ENCODE data around the gene PHF13.

PHF13 gene

DNA sequence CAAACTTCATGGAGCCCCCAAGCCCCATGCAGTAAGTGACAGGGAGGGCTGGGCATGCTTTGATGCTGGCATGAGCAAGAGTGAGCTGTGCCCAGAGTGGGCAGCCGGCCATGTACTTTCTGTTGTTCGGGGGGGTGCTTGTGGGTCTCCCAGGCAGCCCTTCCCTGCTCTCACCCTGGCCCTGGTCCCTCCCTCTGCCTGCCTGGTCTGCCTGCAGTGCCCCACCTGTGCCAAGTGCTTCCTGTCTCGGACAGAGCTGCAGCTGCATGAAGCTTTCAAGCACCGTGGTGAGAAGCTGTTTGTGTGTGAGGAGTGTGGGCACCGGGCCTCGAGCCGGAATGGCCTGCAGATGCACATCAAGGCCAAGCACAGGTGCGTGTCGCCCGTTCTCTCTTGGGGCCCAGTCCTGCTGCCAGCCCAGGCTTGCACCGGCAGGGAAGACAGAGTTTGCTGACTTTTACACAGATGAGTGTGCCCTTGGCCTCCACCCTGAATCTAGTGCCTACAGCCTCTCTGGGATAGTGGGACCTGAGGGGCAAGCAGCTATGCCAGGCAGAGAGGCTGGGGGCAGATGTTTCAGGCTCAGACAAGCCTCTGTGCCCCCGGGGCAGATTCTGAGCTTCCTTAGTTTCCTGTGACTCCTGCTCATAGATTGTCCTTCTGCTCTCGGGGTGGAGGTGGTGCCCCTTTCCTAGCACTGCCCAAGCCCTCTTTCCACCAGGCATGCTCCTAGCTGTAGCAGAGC lies 26.1 kb upstream of the PHF13 start:
- whole genome bisulfite sequencing, 2 experiments = 94 to 96% methylated on average over 13 of the region's 13 CpGs
- Histone ChIP-seq H3K4me1 (ENCODE audit: control insufficient read depth, insufficient read depth, low read length) (no peaks in the 10 kb centered on the region), H3K36me3 (ENCODE audit: control insufficient read depth, insufficient read depth, low read length) (peaks cover 18% of the 10 kb centered on the region), H3K27me3 (ENCODE audit: control insufficient read depth, insufficient read depth, low read length, poor library complexity, severe bottlenecking) (no peaks in the 10 kb centered on the region), H3K4me3 (ENCODE audit: insufficient read depth, low read depth, low read length) (no peak overlapping the region), H3K27ac (ENCODE audit: insufficient read depth, low read depth, low read length, poor library complexity, severe bottlenecking) (no peak overlapping the region), H3K9me3 (ENCODE audit: control insufficient read depth, low read length) (no peaks in the 10 kb centered on the region)

DNA sequence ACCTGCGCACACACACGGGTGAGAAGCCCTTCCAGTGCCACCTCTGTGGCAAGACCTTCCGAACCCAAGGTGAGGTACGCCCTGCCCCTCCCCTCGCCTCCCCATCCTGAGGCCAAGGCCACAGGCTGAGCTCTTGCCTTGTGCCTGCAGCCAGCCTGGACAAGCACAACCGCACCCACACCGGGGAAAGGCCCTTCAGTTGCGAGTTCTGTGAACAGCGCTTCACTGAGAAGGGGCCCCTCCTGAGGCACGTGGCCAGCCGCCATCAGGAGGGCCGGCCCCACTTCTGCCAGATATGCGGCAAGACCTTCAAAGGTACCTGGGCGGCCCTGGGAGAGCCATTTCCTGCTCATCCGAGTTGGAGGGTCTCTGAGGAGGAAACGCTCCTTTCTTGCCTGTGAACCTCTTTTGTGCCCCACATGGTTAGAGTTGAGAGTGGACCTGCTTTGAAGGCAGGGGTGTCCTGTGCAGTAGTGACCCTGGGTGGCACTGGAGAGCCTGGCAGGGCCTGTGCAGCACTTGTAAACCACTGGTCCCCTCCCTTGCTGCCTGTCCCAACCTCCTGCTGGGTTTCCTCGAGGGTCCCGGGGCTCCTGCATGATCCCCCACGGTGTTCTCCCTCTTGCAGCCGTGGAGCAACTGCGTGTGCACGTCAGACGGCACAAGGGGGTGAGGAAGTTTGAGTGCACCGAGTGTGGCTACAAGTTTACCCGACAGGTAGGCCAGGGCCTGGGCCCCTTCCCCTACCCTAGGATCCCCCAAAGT lies 25.2 kb upstream of the PHF13 start:
- Histone ChIP-seq H3K27ac (ENCODE audit: insufficient read depth, low read depth, low read length, poor library complexity, severe bottlenecking) (no peak overlapping the region), H3K4me3 (ENCODE audit: insufficient read depth, low read depth, low read length) (no peak overlapping the region), H3K4me1 (ENCODE audit: control insufficient read depth, insufficient read depth, low read length) (no peaks in the 10 kb centered on the region), H3K27me3 (ENCODE audit: control insufficient read depth, insufficient read depth, low read length, poor library complexity, severe bottlenecking) (no peaks in the 10 kb centered on the region), H3K9me3 (ENCODE audit: control insufficient read depth, low read length) (no peaks in the 10 kb centered on the region), H3K36me3 (ENCODE audit: control insufficient read depth, insufficient read depth, low read length) (peaks cover 18% of the 10 kb centered on the region)
- 93 to 95% methylated on average over 25 of the region's 25 CpGs for WGBS, 2 experiments

DNA sequence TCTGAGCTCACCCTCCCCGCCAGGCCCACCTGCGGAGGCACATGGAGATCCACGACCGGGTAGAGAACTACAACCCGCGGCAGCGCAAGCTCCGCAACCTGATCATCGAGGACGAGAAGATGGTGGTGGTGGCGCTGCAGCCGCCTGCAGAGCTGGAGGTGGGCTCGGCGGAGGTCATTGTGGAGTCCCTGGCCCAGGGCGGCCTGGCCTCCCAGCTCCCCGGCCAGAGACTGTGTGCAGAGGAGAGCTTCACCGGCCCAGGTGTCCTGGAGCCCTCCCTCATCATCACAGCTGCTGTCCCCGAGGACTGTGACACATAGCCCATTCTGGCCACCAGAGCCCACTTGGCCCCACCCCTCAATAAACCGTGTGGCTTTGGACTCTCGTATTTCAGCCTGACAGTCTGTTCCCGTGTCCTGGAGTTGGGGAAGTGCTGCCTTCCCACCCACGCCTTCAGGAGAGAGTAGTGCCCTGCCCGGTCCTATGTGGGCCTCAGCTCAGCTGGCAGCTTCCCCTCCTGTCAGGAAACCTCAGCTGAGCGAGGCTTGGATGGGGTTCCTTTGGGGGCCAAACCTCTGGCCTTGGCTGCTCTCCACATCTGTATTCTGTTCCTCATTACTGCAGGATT lies 24.5 kb upstream of the PHF13 start:
- Histone ChIP-seq H3K4me3 (ENCODE audit: insufficient read depth, low read depth, low read length) (no peak overlapping the region), H3K27ac (ENCODE audit: insufficient read depth, low read depth, low read length, poor library complexity, severe bottlenecking) (no peak overlapping the region), H3K36me3 (ENCODE audit: control insufficient read depth, insufficient read depth, low read length) (peaks cover 20% of the 10 kb centered on the region), H3K4me1 (ENCODE audit: control insufficient read depth, insufficient read depth, low read length) (no peaks in the 10 kb centered on the region), H3K9me3 (ENCODE audit: control insufficient read depth, low read length) (no peaks in the 10 kb centered on the region), H3K27me3 (ENCODE audit: control insufficient read depth, insufficient read depth, low read length, poor library complexity, severe bottlenecking) (no peaks in the 10 kb centered on the region)
- 93 to 95% methylated on average over 24 of the region's 24 CpGs for WGBS, 2 experiments

DNA sequence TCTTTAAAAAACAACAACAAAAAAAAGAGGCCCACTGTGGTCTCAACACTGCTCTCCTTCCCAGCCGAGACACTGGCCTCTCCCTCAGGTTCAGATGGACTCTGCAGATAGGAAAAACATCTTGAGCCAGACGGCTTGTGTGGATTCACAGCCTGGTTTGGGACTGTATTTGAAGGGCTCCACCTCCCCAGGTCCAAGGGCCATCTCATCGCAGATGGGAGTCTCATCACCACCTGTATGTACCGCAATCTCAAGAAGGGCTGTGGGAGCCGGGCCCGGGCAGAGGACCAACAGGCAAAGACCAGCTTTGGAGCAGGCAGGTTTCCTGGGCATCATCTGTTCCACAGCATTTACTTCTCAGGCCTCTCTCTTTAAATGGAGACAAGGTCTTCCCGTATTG lies 23.5 kb upstream of the PHF13 start:
- 94 to 95% methylated on average over 7 of the region's 7 CpGs for WGBS, 2 experiments
- H3K27me3 ChIP-seq (ENCODE audit: control insufficient read depth, insufficient read depth, low read length, poor library complexity, severe bottlenecking) = no peaks in the 10 kb centered on the region
- peaks cover 20% of the 10 kb centered on the region for H3K36me3 ChIP-seq (ENCODE audit: control insufficient read depth, insufficient read depth, low read length)
- no peaks in the 10 kb centered on the region for H3K9me3 ChIP-seq (ENCODE audit: control insufficient read depth, low read length)
- no peaks in the 10 kb centered on the region for H3K4me1 ChIP-seq (ENCODE audit: control insufficient read depth, insufficient read depth, low read length)
- no peak overlapping the region for H3K27ac ChIP-seq (ENCODE audit: insufficient read depth, low read depth, low read length, poor library complexity, severe bottlenecking)
- H3K4me3 ChIP-seq (ENCODE audit: insufficient read depth, low read depth, low read length) = no peak overlapping the region

DNA sequence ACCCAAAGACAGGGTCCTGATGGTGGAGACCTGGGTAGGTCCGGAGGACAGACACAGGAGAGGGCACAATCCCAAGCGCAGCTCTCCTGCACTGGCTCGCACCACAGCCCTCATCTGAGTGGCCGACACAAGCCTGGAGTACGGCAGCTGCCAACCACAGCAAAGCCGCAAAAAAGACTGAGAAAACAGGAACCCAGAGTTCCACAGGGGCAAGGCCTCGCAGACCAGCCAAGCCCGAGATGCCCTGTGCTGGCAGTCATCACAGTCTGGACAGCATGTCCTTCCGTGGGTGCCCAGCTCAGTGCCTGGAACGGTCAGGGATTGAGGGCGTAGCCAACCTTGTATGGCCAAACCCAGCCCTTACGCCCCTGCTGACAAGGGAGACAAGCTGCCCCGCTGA lies 22.3 kb upstream of the PHF13 start:
- Histone ChIP-seq H3K9me3 (ENCODE audit: control insufficient read depth, low read length) (no peaks in the 10 kb centered on the region), H3K4me3 (ENCODE audit: insufficient read depth, low read depth, low read length) (no peak overlapping the region), H3K36me3 (ENCODE audit: control insufficient read depth, insufficient read depth, low read length) (peaks cover 20% of the 10 kb centered on the region), H3K27ac (ENCODE audit: insufficient read depth, low read depth, low read length, poor library complexity, severe bottlenecking) (no peak overlapping the region), H3K27me3 (ENCODE audit: control insufficient read depth, insufficient read depth, low read length, poor library complexity, severe bottlenecking) (no peaks in the 10 kb centered on the region), H3K4me1 (ENCODE audit: control insufficient read depth, insufficient read depth, low read length) (no peaks in the 10 kb centered on the region)
- WGBS, 2 experiments = 94% methylated on average over 13 of the region's 13 CpGs

DNA sequence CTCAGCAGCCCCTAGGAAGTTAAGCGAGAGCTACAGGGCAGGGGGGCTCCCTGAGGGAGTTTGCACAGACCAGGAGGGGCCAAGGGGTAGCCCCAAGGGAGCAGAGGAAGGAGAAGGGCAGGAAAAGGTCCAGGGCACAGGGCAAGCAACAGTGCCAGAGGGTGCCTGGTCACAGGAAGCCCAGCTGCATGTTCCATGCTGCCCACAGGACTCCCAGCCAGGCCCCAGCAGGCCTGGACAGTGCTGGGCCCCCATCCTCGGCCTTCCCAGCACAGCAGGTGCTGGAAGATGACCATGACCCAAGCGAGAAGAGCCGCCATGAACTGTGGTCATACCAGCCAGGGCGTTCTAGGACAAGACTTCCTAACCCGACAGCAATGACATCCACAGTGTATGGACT lies 21.9 kb upstream of the PHF13 start:
- no peaks in the 10 kb centered on the region for H3K27me3 ChIP-seq (ENCODE audit: control insufficient read depth, insufficient read depth, low read length, poor library complexity, severe bottlenecking)
- no peaks in the 10 kb centered on the region for H3K4me1 ChIP-seq (ENCODE audit: control insufficient read depth, insufficient read depth, low read length)
- no peak overlapping the region for H3K27ac ChIP-seq (ENCODE audit: insufficient read depth, low read depth, low read length, poor library complexity, severe bottlenecking)
- no peak overlapping the region for H3K4me3 ChIP-seq (ENCODE audit: insufficient read depth, low read depth, low read length)
- H3K36me3 ChIP-seq (ENCODE audit: control insufficient read depth, insufficient read depth, low read length) = peaks cover 20% of the 10 kb centered on the region
- H3K9me3 ChIP-seq (ENCODE audit: control insufficient read depth, low read length) = no peaks in the 10 kb centered on the region
- 88 to 89% methylated on average over 6 of the region's 6 CpGs for WGBS, 2 experiments

DNA sequence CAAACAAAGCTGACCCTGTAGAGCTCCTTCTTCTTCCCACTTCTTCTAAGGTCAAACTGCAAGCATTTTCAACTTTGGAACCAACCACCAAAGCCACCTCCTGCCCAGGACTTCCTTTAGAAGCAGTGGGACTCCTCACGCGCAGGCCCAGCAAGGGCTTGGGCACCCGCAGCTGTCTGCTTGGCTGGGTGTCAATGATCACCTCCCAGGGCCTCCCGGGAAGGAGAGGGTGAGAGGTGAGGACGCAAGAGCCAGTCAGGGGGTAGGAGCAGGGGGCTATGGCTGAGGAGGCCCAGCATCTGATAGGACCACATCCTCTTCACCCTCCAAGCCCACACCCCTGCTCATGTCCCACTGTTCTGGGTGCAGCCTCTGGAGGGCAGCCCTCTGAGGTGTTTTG lies 21.1 kb upstream of the PHF13 start:
- Histone ChIP-seq H3K27me3 (ENCODE audit: control insufficient read depth, insufficient read depth, low read length, poor library complexity, severe bottlenecking) (no peaks in the 10 kb centered on the region), H3K36me3 (ENCODE audit: control insufficient read depth, insufficient read depth, low read length) (peaks cover 17% of the 10 kb centered on the region), H3K4me1 (ENCODE audit: control insufficient read depth, insufficient read depth, low read length) (no peaks in the 10 kb centered on the region), H3K4me3 (ENCODE audit: insufficient read depth, low read depth, low read length) (no peak overlapping the region), H3K27ac (ENCODE audit: insufficient read depth, low read depth, low read length, poor library complexity, severe bottlenecking) (no peak overlapping the region), H3K9me3 (ENCODE audit: control insufficient read depth, low read length) (no peaks in the 10 kb centered on the region)
- WGBS, 2 experiments = 71 to 84% methylated on average over 4 to 5 of the region's 5 CpGs

DNA sequence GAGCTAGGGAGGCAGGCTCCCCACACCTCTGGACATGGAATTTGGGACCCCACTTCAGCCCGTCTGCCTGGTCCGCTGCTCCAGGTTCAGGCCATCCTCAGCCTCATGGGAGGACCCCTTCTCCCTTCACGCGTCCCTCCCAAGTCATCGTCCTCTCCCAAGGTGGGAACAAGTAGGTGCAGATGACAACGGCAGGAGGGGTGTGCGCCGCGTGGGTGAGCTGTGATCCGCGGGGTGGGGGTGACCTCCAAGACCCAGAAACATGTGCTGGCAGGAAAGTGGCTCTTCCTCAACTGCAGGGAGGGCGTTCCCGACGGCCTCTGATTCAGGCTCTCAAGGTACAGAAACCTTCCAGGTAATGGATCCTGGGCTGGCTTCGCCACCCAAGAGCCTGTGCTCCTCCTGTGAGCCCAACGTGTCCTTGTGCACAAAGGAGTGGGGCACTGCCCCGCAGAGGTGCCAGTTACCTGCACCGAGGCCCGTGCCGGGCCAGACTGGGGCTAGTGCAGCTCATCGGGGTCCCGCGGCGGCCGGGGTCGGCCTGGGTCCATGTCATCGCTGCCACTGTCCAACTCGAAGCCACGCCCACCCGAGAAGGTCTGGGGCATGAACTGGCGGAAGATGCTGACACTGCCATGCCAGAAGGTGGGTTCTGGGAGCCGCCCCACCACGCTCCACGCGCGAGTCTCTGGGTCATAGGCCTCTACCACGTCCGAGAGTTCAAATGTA lies 20.5 kb upstream of the PHF13 start:
- peaks cover 11% of the 10 kb centered on the region for H3K36me3 ChIP-seq (ENCODE audit: control insufficient read depth, insufficient read depth, low read length)
- no peaks in the 10 kb centered on the region for H3K4me1 ChIP-seq (ENCODE audit: control insufficient read depth, insufficient read depth, low read length)
- H3K4me3 ChIP-seq (ENCODE audit: insufficient read depth, low read depth, low read length) = no peak overlapping the region
- H3K27ac ChIP-seq (ENCODE audit: insufficient read depth, low read depth, low read length, poor library complexity, severe bottlenecking) = no peak overlapping the region
- H3K27me3 ChIP-seq (ENCODE audit: control insufficient read depth, insufficient read depth, low read length, poor library complexity, severe bottlenecking) = no peaks in the 10 kb centered on the region
- no peaks in the 10 kb centered on the region for H3K9me3 ChIP-seq (ENCODE audit: control insufficient read depth, low read length)
- 95 to 96% methylated on average over 38 of the region's 38 CpGs for WGBS, 2 experiments

DNA sequence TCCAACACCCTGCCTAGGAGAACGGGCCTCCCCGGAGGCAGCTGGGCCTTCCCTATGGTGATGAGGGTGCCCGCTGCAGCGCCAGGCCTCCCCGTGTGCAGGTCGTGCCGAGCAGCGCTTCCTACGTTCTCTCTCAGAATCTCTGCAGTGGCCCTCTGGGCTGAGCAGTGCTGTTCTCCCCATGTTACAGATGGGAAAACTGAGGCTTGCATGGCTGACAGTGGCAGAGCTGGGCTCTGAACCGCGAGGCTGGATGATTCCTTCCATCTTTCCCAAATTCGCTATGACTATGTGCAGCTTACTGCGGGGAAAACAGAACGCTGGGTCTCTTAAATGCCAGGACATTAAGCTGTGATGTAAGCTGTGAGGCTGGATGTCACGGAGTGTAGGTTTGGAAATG lies 19.7 kb upstream of the PHF13 start:
- H3K36me3 ChIP-seq (ENCODE audit: control insufficient read depth, insufficient read depth, low read length) = peaks cover 10% of the 10 kb centered on the region
- WGBS, 2 experiments = 95 to 96% methylated on average over 15 of the region's 15 CpGs
- H3K4me1 ChIP-seq (ENCODE audit: control insufficient read depth, insufficient read depth, low read length) = no peaks in the 10 kb centered on the region
- H3K4me3 ChIP-seq (ENCODE audit: insufficient read depth, low read depth, low read length) = no peak overlapping the region
- no peak overlapping the region for H3K27ac ChIP-seq (ENCODE audit: insufficient read depth, low read depth, low read length, poor library complexity, severe bottlenecking)
- H3K27me3 ChIP-seq (ENCODE audit: control insufficient read depth, insufficient read depth, low read length, poor library complexity, severe bottlenecking) = no peaks in the 10 kb centered on the region
- no peaks in the 10 kb centered on the region for H3K9me3 ChIP-seq (ENCODE audit: control insufficient read depth, low read length)

Data from ectodermal cell (in vitro differentiated cells).